ENCODE results near the gene TNFRSF13B. TPM values are rescaled to one million over a fixed set of nuclear protein-coding genes. Genes with fewer than 3 reads are reported as not detected.
"Not testable (repeated sequence)": the region's sequence is repeated elsewhere in the genome, so short reads cannot be mapped to it uniquely, and the experiment has no call there.

Gene TNFRSF13B
- total RNA-seq, 4 donors from 2014 or later = 0.66 TPM; not detected in 3

DNA sequence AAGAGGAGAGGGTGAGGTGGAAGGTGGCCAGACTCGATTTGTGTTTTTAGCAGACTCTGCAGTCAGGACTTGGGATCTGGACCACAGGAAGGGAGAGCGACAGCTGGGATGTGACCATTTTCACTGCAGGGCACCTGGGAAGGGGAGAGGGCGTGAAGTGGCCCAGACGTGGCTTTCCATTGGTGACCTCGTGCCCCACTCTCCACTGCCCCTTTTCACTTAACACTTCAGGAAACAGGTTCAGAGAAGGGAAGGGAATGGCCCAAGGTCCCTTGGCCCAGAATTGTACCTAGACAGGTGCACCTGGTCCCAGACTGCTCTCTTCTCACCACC is 47.5 kb upstream of the TNFRSF13B start:
- no peak for DNase-seq (ENCODE audit: extremely low spot score)
- no peaks in the 10 kb centered on the region for H3K36me3 ChIP-seq
- peaks cover 0 to 15% (median 6%) of the 10 kb centered on the region in 4 donors for H3K4me1 ChIP-seq
- no peaks in the 10 kb centered on the region for H3K9me3 ChIP-seq
- H3K27me3 ChIP-seq = no peaks in the 10 kb centered on the region
- no peak overlapping the region for H3K27ac ChIP-seq (replicated peaks in 1 of 4)
- H3K4me3 ChIP-seq = no peak overlapping the region
- 91% methylated on average over 5 of the region's 5 CpGs for WGBS
- TF ChIP-seq, protein P1, sequence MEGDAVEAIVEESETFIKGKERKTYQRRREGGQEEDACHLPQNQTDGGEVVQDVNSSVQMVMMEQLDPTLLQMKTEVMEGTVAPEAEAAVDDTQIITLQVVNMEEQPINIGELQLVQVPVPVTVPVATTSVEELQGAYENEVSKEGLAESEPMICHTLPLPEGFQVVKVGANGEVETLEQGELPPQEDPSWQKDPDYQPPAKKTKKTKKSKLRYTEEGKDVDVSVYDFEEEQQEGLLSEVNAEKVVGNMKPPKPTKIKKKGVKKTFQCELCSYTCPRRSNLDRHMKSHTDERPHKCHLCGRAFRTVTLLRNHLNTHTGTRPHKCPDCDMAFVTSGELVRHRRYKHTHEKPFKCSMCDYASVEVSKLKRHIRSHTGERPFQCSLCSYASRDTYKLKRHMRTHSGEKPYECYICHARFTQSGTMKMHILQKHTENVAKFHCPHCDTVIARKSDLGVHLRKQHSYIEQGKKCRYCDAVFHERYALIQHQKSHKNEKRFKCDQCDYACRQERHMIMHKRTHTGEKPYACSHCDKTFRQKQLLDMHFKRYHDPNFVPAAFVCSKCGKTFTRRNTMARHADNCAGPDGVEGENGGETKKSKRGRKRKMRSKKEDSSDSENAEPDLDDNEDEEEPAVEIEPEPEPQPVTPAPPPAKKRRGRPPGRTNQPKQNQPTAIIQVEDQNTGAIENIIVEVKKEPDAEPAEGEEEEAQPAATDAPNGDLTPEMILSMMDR (IDR thresholded peaks at IDR 0.05) = no peak
- TF ChIP-seq EP300 (IDR thresholded peaks at IDR 0.05) (no peak), POLR2A (IDR thresholded peaks at IDR 0.05; ENCODE audit: low read depth) (no peak), POLR2AphosphoS5 (IDR thresholded peaks at IDR 0.05) (no peak)
- intact Hi-C loops (cut with DNase I) = no loop called here

DNA sequence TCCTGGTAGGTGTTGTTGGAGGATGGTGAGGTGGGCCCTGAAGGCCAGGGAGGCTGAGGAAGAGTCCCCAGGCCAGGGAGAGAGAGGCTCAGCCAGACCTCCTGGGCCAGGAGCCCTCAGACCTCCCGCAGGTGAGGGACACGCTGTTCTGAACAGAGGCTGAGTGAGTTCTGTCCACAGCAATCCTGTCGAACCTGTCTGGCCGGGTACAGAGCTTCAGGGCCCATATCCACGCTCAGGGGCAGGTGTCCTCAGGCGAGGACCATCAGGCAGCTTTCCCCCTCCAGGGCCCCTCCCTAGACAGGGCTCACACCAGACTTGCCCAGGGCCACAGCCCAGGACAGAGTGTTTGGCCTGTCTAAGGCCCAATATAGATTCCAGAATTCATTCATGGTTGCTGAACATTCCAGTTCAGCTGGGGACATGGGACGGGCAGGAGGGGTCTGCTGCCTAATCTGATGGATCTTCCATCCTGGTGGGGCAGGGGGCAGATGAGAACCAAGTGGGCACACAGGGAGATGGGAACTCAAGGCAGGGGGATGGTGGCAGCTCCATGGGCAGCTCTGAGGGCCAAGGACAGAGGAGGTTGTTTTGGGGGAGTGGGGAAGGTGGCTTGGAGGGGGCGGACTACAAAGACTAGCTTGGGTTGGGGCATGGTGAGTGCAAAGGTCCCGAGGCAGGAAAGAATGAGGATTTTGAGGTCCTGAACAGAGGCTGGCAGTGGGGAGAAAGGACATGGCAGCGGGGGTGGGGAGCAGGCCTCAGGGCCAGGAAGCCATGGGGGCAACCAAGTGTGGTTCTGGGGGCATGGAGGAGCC is 46.9 kb upstream of the TNFRSF13B start:
- Histone ChIP-seq H3K27me3 (no peaks in the 10 kb centered on the region), H3K9me3 (no peaks in the 10 kb centered on the region), H3K36me3 (no peaks in the 10 kb centered on the region), H3K4me3 (no peak overlapping the region), H3K4me1 (peaks cover 0 to 15% (median 6%) of the 10 kb centered on the region in 4 donors), H3K27ac (replicated peaks in 1 of 4) (no peak overlapping the region)
- intact Hi-C loops (cut with DNase I) = no loop called here
- TF ChIP-seq, protein P1 (IDR thresholded peaks at IDR 0.05) = no peak
- TF ChIP-seq POLR2A (IDR thresholded peaks at IDR 0.05; ENCODE audit: low read depth) (no peak), POLR2AphosphoS5 (IDR thresholded peaks at IDR 0.05) (no peak), EP300 (IDR thresholded peaks at IDR 0.05) (no peak)
- DNase-seq (ENCODE audit: extremely low spot score) = no peak
- 99% methylated on average over 9 of the region's 10 CpGs for WGBS

DNA sequence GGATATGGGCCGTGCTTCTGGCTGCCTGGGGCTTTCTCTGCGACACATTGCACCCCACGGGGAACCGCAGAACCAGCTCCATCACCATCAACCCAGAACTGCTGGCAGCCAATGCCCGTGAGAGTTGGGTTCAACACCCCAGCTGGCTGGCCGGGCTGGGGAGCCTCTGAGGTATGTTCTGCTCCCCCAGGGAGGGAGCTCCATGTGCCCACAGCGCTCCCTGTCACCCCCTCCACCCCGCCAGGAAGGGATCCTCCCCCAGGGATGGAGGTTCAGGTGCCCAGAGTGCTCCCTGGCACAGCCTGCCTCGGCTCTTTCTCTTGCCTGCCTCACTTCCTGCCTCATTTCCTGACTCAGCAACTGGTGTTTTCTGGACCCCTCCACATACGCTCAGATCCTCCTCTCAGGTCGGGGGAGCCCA is 46.1 kb upstream of the TNFRSF13B start:
- H3K4me1 ChIP-seq = peaks cover 0 to 15% (median 6%) of the 10 kb centered on the region in 4 donors
- no peaks in the 10 kb centered on the region for H3K9me3 ChIP-seq
- no peaks in the 10 kb centered on the region for H3K27me3 ChIP-seq
- TF ChIP-seq, protein P1 (IDR thresholded peaks at IDR 0.05) = no peak
- TF ChIP-seq POLR2A (IDR thresholded peaks at IDR 0.05; ENCODE audit: low read depth) = no peak
- no peak for TF ChIP-seq EP300 (IDR thresholded peaks at IDR 0.05)
- no peak for TF ChIP-seq POLR2AphosphoS5 (IDR thresholded peaks at IDR 0.05)
- intact Hi-C loops (cut with DNase I) = no loop called here
- H3K27ac ChIP-seq (replicated peaks in 1 of 4) = no peak overlapping the region
- DNase-seq (ENCODE audit: extremely low spot score) = no peak
- no peaks in the 10 kb centered on the region for H3K36me3 ChIP-seq
- 92% methylated on average over 10 of the region's 11 CpGs for WGBS
- H3K4me3 ChIP-seq = no peak overlapping the region

DNA sequence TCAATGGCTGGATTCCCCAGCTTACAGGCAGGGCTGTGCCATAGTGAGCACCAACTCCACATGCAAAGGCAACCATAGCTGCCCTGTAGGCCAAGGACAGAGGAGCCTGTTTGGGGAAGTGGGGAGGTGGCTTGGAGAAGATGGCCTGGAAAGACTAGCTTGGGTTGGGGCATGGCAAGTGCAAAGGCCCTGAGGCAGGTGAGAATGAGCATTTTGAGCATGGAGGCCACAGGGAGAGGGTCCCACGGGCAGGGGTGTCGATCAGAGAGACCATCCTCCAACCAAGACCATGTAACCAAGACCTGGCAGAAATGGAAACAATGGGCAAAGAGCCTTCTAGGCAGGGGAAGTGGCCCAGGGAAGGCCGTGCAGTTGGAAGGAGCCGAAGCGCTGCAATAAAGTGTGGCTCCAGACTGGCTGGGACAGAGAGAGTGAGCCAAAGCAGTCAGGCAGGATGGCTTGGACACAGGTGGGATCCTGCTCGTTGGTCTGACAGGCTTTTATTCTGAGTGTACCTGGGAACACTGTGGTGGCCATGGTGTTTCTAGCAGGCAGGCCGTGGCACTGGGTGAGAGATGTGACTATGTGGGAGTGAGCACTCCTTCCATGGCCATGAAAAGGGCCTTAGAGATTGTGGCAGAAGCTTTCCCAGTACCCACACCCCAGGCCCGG is 45.6 kb upstream of the TNFRSF13B start:
- no peaks in the 10 kb centered on the region for H3K36me3 ChIP-seq
- DNase-seq (ENCODE audit: extremely low spot score) = no peak
- no peak overlapping the region for H3K27ac ChIP-seq (replicated peaks in 1 of 4)
- TF ChIP-seq POLR2AphosphoS5 (IDR thresholded peaks at IDR 0.05) (no peak), POLR2A (IDR thresholded peaks at IDR 0.05; ENCODE audit: low read depth) (no peak), EP300 (IDR thresholded peaks at IDR 0.05) (no peak)
- TF ChIP-seq, protein P1 (IDR thresholded peaks at IDR 0.05) = no peak
- no peaks in the 10 kb centered on the region for H3K9me3 ChIP-seq
- no peaks in the 10 kb centered on the region for H3K27me3 ChIP-seq
- WGBS = 94% methylated on average over 8 of the region's 8 CpGs
- no peak overlapping the region for H3K4me3 ChIP-seq
- intact Hi-C loops (cut with DNase I) = no loop called here
- peaks cover 0 to 15% (median 6%) of the 10 kb centered on the region in 4 donors for H3K4me1 ChIP-seq

DNA sequence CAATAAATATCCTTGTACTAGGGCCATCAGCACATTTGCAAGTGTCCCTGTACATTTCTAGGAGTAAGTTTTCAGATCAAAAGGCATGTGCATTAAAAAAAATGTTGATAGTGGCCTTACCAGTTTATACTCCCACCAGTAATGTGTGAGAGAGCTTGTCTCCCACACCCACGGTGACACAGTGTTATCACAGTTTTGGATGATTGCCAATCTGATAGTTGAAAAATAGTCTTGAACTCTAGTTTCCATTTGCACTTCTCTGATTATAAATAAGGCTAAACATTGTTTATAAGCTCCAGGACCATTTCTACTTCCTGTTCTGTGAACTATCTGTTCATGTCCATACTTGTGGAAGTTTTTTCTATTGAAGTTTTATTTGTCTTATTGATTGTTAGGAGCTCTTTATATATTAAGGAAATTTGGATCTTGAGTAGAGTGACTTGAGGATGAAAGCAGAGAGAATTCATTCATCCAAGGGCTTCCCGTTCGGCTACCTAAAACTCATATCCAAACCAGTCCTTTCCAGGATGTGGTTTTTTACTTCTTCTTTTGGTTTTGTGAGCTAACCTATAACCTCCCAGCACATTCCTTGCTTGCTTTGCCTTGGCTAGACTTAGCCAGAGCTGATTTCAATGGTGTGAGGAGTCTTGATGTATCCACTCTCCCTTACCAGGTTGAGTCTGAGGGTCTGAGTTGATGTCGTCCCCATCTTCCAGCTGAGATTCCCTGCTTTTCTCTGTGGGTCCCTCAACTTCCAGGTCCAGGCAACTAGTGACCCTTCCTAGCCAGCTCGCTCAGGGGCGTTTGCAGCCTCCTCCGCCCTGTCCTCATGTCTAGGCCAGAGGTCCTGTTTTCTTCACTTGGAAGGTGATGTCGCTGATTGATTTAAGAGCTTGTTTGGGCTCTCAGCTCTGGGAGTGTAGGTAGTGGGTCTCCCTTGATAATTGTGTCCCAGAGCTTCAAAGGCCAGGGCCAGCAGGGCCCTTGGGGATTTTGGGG is 44.6 kb upstream of the TNFRSF13B start:
- DNase-seq (ENCODE audit: extremely low spot score) = not testable (repeated sequence)

More for the DNA sequence above, 44.6 kb upstream of the TNFRSF13B start:
- H3K27me3 ChIP-seq; H3K4me1 ChIP-seq; H3K36me3 ChIP-seq; H3K27ac ChIP-seq (replicated peaks in 1 of 4); intact Hi-C loops (cut with DNase I); H3K4me3 ChIP-seq; H3K9me3 ChIP-seq: not testable (repeated sequence)
- WGBS = 81% methylated on average over 8 of the region's 8 CpGs

Measured in esophagus muscularis mucosa (tissue), 4 donors.